ENCODE data around the gene PSD4.

GRCh38 chr2:113197347-113198047 lies 23.7 kb downstream of the PSD4 start:
- TF ChIP-seq, protein P1, sequence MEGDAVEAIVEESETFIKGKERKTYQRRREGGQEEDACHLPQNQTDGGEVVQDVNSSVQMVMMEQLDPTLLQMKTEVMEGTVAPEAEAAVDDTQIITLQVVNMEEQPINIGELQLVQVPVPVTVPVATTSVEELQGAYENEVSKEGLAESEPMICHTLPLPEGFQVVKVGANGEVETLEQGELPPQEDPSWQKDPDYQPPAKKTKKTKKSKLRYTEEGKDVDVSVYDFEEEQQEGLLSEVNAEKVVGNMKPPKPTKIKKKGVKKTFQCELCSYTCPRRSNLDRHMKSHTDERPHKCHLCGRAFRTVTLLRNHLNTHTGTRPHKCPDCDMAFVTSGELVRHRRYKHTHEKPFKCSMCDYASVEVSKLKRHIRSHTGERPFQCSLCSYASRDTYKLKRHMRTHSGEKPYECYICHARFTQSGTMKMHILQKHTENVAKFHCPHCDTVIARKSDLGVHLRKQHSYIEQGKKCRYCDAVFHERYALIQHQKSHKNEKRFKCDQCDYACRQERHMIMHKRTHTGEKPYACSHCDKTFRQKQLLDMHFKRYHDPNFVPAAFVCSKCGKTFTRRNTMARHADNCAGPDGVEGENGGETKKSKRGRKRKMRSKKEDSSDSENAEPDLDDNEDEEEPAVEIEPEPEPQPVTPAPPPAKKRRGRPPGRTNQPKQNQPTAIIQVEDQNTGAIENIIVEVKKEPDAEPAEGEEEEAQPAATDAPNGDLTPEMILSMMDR (IDR thresholded peaks at IDR 0.05): no peak
- TF ChIP-seq POLR2A (IDR thresholded peaks at IDR 0.05) (no peak), POLR2AphosphoS5 (IDR thresholded peaks at IDR 0.05; ENCODE audit: insufficient read depth in 1 of 2, low read depth in 1 of 2) (no peak)

Data from vagina (tissue), 2 donors.